Thyroid gland (tissue), 4 donors: ENCODE measurements around the gene THAP3. TPM values are rescaled to one million over a fixed set of nuclear protein-coding genes. Genes with fewer than 3 reads are reported as not detected.

Source experiments
- DNase-seq, 2 donors: peaks; one replicate each; pipeline ENCODE4 v3.0.0-alpha.2; 2019
- H3K27ac ChIP-seq, 3 donors: fragments of 200-600 bp; sonication (generic); 1 replicate in 2 of 3; 2 replicates in 1 of 3; pipeline ENCODE4 v1.5.1; 2016 to 2019; ENCODE audit warnings: mild to moderate bottlenecking in 1 of 3, moderate library complexity in 1 of 3
- H3K27me3 ChIP-seq: fragments of 200-600 bp; sonication (generic); one replicate; pipeline ENCODE4 v1.5.1; 2019
- H3K36me3 ChIP-seq, 2 donors: fragments of 200-600 bp; sonication (generic); one replicate each; pipeline ENCODE4 v1.5.1; 2016 to 2019
- H3K4me1 ChIP-seq, 2 donors: fragments of 200-600 bp; sonication (generic); one replicate each; pipeline ENCODE4 v1.5.1; 2017 to 2019
- H3K4me3 ChIP-seq, 3 donors: fragments of 200-600 bp; sonication (generic); replicated peaks in 1 of 3; 1 replicate in 2 of 3; 2 replicates in 1 of 3; pipeline ENCODE4 v1.5.1; 2016; ENCODE audit warnings: mild to moderate bottlenecking in 1 of 3
- H3K9me3 ChIP-seq: fragments of 200-600 bp; sonication (generic); one replicate; pipeline ENCODE4 v1.5.1; 2017
- CTCF ChIP-seq, 6 experiments: fragments of 200-600 bp in 3 of 6; fragments of 450-650 bp in 3 of 6; sonication (generic) in 3 of 6; IDR thresholded peaks; one replicate each; pipeline ENCODE4 v1.5.1; 2016 to 2019; ENCODE audit warnings: antibody characterized with exemption in 6 of 6, mild to moderate bottlenecking in 2 of 6, inconsistent platforms in 1 of 6, moderate library complexity in 1 of 6
- POLR2A ChIP-seq, 2 donors: fragments of 450-650 bp; IDR thresholded peaks; one replicate each; pipeline ENCODE4 v1.6.1; 2017; ENCODE audit warnings: antibody characterized with exemption in 2 of 2, mild to moderate bottlenecking in 2 of 2, moderate library complexity in 1 of 2
- WGBS, 2 donors: methylation state at CpG; one replicate each; pipeline ENCODE4 v1.1.5; 2017; 5-methylcytosine and 5-hydroxymethylcytosine counted together
- intact Hi-C: fragments of 100-400 bp; cut with DNase I; formaldehyde crosslinking; loops from one replicate; pipeline ENCODE4 v1.15.1; 2023
- total RNA-seq, 4 donors: library from RNA; depleted of rRNA; stranded (reverse); fragments of >200 nt; gene quantifications; one replicate each; pipeline ENCODE4 v1.2.3, GENCODE V29; 2016

The THAP3 gene
- total RNA-seq, 4 donors from 2014 or later, result 21.2 to 35.3 (median 30.5) TPM

- peak; percentile 80 to 87 for DNase-seq
- H3K9me3 ChIP-seq, result no peaks in the 10 kb centered on the region
- whole genome bisulfite sequencing, 2 donors, result 0 to 1% methylated on average over 21 to 27 of the region's 40 CpGs
- peaks cover 39 to 62% of the 10 kb centered on the region in 2 donors for H3K4me1 ChIP-seq
- intact Hi-C loops, result loop anchor here (2.0 kb wide), 1 partner anchor 14 kb away; no protein-coding TSS in a partner anchor
- H3K36me3 ChIP-seq, result peaks cover 17 to 27% of the 10 kb centered on the region in 2 donors
- peak overlapping the region; percentile 98 to 99 (median 99) for H3K27ac ChIP-seq
- TF ChIP-seq POLR2A (IDR thresholded peaks at IDR 0.05), result peak; percentile 40 to 80
- no peak for TF ChIP-seq CTCF (IDR thresholded peaks at IDR 0.05)
- H3K4me3 ChIP-seq, result peak overlapping the region; percentile 62 to 92 (median 91)
- H3K27me3 ChIP-seq, result no peaks in the 10 kb centered on the region
Measured at GRCh38 chr1:6601049-6601922, 23.4 kb upstream of the THAP3 start.

- H3K36me3 ChIP-seq, result peaks cover 12 to 20% of the 10 kb centered on the region in 2 donors
- WGBS, 2 donors, result 0% methylated on average over 5 to 6 of the region's 103 CpGs
- no peaks in the 10 kb centered on the region for H3K9me3 ChIP-seq
- DNase-seq, result peak; percentile 57 to 61
- intact Hi-C loops, result loop anchor here (2.0 kb wide), 1 partner anchor 13 kb away; no protein-coding TSS in a partner anchor
- H3K27me3 ChIP-seq, result no peaks in the 10 kb centered on the region
- TF ChIP-seq POLR2A (IDR thresholded peaks at IDR 0.05), result peak in 1 of 2 donors; percentile 47
- no peak for TF ChIP-seq CTCF (IDR thresholded peaks at IDR 0.05)
- peaks cover 41 to 57% of the 10 kb centered on the region in 2 donors for H3K4me1 ChIP-seq
- H3K27ac ChIP-seq, result peak overlapping the region; percentile 98 to 99 (median 99)
- peak overlapping the region; percentile 62 to 92 (median 91) for H3K4me3 ChIP-seq
Measured at GRCh38 chr1:6601923-6602668, 22.6 kb upstream of the THAP3 start.

GRCh38 chr1:6602669-6603237 is 21.9 kb upstream of the THAP3 start, which contains the start of gene KLHL21:
Gene KLHL21, minus strand, starts transcription at chr1:6602869. Its CDS starts 52 bp downstream, at chr1:6602817.
- peaks cover 39 to 53% of the 10 kb centered on the region in 2 donors for H3K4me1 ChIP-seq
- intact Hi-C loops, result no loop called here
- WGBS, 2 donors, result 0 to 1% methylated on average over 1 to 44 of the region's 84 CpGs

More at GRCh38 chr1:6602669-6603237, 21.9 kb upstream of the THAP3 start, which contains the start of gene KLHL21:
- Histone ChIP-seq H3K4me3 (peak within 1 kb of the TSS; percentile 62 to 92 (median 91)), H3K27ac (peak within 1 kb of the TSS; percentile 98 to 99 (median 99)), H3K27me3 (no peaks in the 10 kb centered on the region), H3K36me3 (peaks cover 8 to 13% of the 10 kb centered on the region in 2 donors), H3K9me3 (no peaks in the 10 kb centered on the region)
- TF ChIP-seq POLR2A (IDR thresholded peaks at IDR 0.05) (peak; percentile 38 to 92), CTCF (IDR thresholded peaks at IDR 0.05) (no peak)
- DNase-seq, result peak; percentile 90 to 93
